ENCODE data around the gene RET.

The RET gene

DNA sequence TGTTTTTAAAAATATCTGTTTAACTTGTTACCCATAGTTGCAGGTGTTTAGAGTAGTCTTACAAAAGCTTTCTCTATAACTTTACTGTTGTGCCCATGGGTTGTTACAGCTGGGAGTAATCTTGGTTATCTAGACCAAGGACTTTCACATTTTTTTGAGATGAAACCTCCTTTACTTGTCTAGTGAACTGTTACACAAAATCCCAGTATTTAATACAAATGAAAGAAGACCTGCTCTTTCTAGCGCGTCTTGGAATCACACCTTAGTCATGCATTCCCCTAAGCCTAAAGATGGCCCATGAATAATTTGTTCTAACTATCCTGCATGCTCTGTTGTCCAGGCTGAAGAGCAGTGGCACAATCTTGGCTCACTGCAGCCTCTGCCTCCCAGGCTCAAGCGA, 99.4 kb downstream of the RET start:
- DNase-seq: no peak

DNA sequence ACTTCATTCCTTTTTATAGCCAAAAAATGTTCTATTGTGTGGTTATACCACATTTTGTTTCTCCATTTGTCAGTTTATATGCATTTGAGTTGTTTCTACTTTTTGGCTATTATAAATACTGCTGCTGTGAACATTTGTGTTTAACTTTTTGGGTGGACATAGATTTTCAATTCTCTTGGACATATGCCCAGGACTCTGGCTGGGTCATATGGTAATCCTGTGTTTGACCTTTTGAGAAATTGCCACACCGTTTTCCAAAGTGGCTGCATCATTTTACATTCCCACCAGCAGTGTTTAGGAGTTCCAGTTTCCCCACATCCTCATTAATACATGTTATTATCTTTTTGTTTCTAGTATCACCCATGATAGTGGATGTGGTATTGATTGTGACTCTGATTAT, 100.7 kb downstream of the RET start:
- no peak for DNase-seq
